ENCODE data around the gene OBSCN. TPM values are rescaled to one million over a fixed set of nuclear protein-coding genes. Genes with fewer than 3 reads are reported as not detected.

OBSCN gene
- total and polyA plus RNA-seq, 2 of the 4 experiments (the other 2 are of a cell fraction): 4.1 to 9.5 TPM

GRCh38 chr1:228333739-228334115 lies 125.9 kb downstream of the OBSCN start:
- H3K36me3 ChIP-seq (ENCODE audit: control insufficient read depth, insufficient read depth, low read length): peaks cover 26% of the 10 kb centered on the region
- no peak overlapping the region for H3K4me3 ChIP-seq (ENCODE audit: insufficient read depth, low read depth, low read length)
- CTCF ChIA-PET: no interaction called here
- WGBS, 2 experiments (ENCODE audit: extremely low coverage in 2 of 2, insufficient read length in 1 of 2): 93% methylated on average over 5 of the region's 10 CpGs; no CpG with 5 or more reads in 1 of the 2 experiments
- H3K56ac ChIP-seq (ENCODE audit: extremely low read depth, insufficient read depth, low read length): no peak overlapping the region
- intact Hi-C loops (cut with micrococcal nuclease) (no loop called here), dilution Hi-C loops (cut with HindIII; ENCODE audit: low sequenced_read_pairs, unreplicated experiment) (no loop called here), in situ Hi-C loops (cut with MboI; ENCODE audit: low sequenced_read_pairs) (no loop called here)
- no peaks in the 10 kb centered on the region for H3K79me1 ChIP-seq (ENCODE audit: low read depth in 1 of 2, low read length in 2 of 2)
- ATAC-seq (ENCODE audit: low read depth): no peak
- no TSS peak for BruUV-seq (replicated peaks)
- 0 out of 2 replicates have a peak, but pooled peaks cover 3% of the 10 kb centered on the region for H3K9me1 ChIP-seq (ENCODE audit: insufficient read depth, low read length)
- H3K4ac ChIP-seq (ENCODE audit: low read depth, low read length): no peak overlapping the region
- POLR2A ChIA-PET (ENCODE audit: unreplicated experiment): no interaction called here
- no peak overlapping the region for H3K27ac ChIP-seq (ENCODE audit: insufficient read depth, low read length)
- no peaks in the 10 kb centered on the region for H3K4me1 ChIP-seq (ENCODE audit: control insufficient read depth, insufficient read depth, low read length)
- H2BK5ac ChIP-seq (ENCODE audit: low read depth, low read length, poor library complexity, severe bottlenecking): no peak overlapping the region
- no peak overlapping the region for H4K91ac ChIP-seq (ENCODE audit: insufficient read depth, low read depth, low read length)
- DNase-seq: no peak
- H3K23ac ChIP-seq (ENCODE audit: low read depth, low read length): no peak overlapping the region
- no peak overlapping the region for H2BK120ac ChIP-seq (ENCODE audit: low read depth, low read length)
- TF ChIP-seq RFX5 (IDR thresholded peaks at IDR 0.05; ENCODE audit: low read depth, low read length) (no peak), SMC3 (IDR thresholded peaks at IDR 0.05; ENCODE audit: low read depth, low read length) (no peak), POLR2A (IDR thresholded peaks at IDR 0.05; ENCODE audit: low read depth, low read length) (no peak), FOS (IDR thresholded peaks at IDR 0.05; ENCODE audit: low read depth, low read length) (no peak), ELK1 (IDR thresholded peaks at IDR 0.05; ENCODE audit: borderline replicate concordance, low read depth, low read length) (no peak), NFE2L2 (IDR thresholded peaks at IDR 0.05; ENCODE audit: low read depth, low read length) (no peak), USF2 (IDR thresholded peaks at IDR 0.05; ENCODE audit: low read depth, low read length) (no peak), MAFK (IDR thresholded peaks at IDR 0.05; ENCODE audit: low read depth, low read length) (no peak), RAD21 (IDR thresholded peaks at IDR 0.05; ENCODE audit: low read length) (no peak)
- no peaks in the 10 kb centered on the region for H4K20me1 ChIP-seq (ENCODE audit: insufficient read depth, low read length)
- no peaks in the 10 kb centered on the region for H3K27me3 ChIP-seq (ENCODE audit: control insufficient read depth, insufficient read depth, low read length)
- H2AFZ ChIP-seq (replicated peaks; ENCODE audit: low read length, poor library complexity): no peak overlapping the region
- H2BK20ac ChIP-seq (ENCODE audit: low read depth, low read length): no peak overlapping the region
- no peak overlapping the region for H3K14ac ChIP-seq (replicated peaks; ENCODE audit: low read depth, low read length)
- H4K5ac ChIP-seq (ENCODE audit: low read depth, low read length): no peak overlapping the region
- H2AK9ac ChIP-seq (replicated peaks; ENCODE audit: low read depth, low read length, poor library complexity): no peak overlapping the region
- no peak overlapping the region for H3K4me2 ChIP-seq (ENCODE audit: low read depth, low read length)
- H2BK15ac ChIP-seq (ENCODE audit: low read depth, low read length): no peak overlapping the region
- H4K8ac ChIP-seq (ENCODE audit: low read depth in 2 of 2, low read length in 2 of 2): no peak overlapping the region
- no peak overlapping the region for H3K9ac ChIP-seq (ENCODE audit: low read depth, low read length)
- no peaks in the 10 kb centered on the region for H3K9me3 ChIP-seq (ENCODE audit: control insufficient read depth, insufficient read depth, low read length)
- H3K18ac ChIP-seq (ENCODE audit: low read depth, low read length): no peak overlapping the region
- no peak overlapping the region for H2AK5ac ChIP-seq (ENCODE audit: low read depth, low read length)
